Measurements from ENCODE around the gene PDE4D.

- no peak for TF ChIP-seq POLR2A (IDR thresholded peaks at IDR 0.05)
- TF ChIP-seq, protein P1, sequence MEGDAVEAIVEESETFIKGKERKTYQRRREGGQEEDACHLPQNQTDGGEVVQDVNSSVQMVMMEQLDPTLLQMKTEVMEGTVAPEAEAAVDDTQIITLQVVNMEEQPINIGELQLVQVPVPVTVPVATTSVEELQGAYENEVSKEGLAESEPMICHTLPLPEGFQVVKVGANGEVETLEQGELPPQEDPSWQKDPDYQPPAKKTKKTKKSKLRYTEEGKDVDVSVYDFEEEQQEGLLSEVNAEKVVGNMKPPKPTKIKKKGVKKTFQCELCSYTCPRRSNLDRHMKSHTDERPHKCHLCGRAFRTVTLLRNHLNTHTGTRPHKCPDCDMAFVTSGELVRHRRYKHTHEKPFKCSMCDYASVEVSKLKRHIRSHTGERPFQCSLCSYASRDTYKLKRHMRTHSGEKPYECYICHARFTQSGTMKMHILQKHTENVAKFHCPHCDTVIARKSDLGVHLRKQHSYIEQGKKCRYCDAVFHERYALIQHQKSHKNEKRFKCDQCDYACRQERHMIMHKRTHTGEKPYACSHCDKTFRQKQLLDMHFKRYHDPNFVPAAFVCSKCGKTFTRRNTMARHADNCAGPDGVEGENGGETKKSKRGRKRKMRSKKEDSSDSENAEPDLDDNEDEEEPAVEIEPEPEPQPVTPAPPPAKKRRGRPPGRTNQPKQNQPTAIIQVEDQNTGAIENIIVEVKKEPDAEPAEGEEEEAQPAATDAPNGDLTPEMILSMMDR (IDR thresholded peaks at IDR 0.05) = no peak
These were observed 973.7 kb downstream of the PDE4D start for GRCh38 chr5:58919833-58920232.

Measured in esophagus squamous epithelium (tissue), 4 donors.